NCI-H446 treated with DMSO at 0.1 percent for 48 hours (cell line): ENCODE data around the gene PIM3.

Source experiments
- DNase-seq: peaks from one replicate; lab custom pipeline; 2025; lab: John Stamatoyannopoulos, UW

PIM3 gene

GRCh38 chr22:49955581-49956417 is 4.8 kb upstream of the PIM3 start:
- DNase-seq, result no peak

- no peak for DNase-seq
Observed at GRCh38 chr22:49956418-49956770, 4.2 kb upstream of the PIM3 start.

DNA sequence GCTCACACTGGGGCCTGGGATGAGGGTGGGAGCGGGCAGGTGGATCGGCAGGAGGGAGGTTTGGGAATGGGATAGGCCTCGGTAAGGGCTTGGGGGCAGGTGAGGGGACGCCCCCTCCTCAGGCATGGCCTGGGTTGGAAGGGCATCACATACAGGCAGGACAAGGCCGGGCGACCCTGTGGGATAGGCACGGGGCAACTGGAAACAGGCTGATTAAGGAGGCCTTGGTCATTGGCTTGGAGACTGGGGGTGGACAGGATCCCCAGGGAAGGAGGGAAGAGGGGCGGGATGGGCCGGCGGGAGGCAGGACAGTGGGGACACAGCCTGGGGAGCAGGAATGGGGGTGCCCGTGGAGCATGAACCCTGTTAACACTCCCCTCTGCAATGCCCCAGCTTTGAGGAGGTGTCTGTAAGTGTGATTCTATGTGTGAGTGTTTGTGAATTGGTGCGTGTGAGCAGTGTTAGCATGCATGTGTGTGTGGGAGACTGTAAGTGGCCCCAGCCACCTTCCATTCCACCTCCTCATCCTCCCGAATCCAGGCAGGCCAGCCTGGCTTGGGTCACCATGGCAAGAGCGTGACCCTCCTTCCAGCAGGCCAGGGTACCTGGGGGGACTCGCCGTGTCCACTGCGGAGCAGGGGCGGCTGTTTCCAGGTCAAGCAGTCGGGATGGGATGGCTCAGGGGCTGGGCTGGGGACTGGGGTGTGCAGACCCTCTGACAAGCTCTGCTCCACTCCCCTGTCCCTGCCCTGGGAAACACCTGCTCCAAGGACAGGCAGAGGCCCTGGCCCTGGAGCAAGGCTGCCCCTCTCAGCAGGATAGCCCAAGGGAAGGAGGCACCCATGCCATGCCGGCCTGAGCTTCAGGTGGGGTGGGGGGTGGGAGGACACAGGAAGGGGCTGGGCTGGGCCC is 3.4 kb upstream of the PIM3 start:
- DNase-seq, result no peak

- no peak for DNase-seq
Observed at GRCh38 chr22:49957826-49958365, 2.7 kb upstream of the PIM3 start.

GRCh38 chr22:49958366-49958921 is 2.1 kb upstream of the PIM3 start:
- no peak for DNase-seq

- no peak for DNase-seq
Observed at GRCh38 chr22:49958931-49959781, 1.4 kb upstream of the PIM3 start.

- DNase-seq, result no peak
Observed at GRCh38 chr22:49959782-49960158, 802 bp upstream of the PIM3 start.

DNA sequence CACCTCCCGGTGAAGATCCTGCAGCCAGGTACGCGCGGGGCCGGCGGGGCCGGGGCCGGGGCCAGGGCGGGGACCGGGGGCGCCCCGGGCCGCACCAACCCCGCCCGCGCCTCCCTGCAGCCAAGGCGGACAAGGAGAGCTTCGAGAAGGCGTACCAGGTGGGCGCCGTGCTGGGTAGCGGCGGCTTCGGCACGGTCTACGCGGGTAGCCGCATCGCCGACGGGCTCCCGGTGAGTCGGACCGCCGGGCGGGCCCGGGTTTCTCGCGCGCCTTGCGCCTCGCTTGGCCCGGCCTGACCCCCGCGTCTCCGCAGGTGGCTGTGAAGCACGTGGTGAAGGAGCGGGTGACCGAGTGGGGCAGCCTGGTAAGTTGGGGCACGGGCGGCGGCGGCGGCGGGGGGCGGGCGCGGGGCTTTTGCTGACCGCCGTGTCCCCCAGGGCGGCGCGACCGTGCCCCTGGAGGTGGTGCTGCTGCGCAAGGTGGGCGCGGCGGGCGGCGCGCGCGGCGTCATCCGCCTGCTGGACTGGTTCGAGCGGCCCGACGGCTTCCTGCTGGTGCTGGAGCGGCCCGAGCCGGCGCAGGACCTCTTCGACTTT is 531 bp downstream of the PIM3 start:
- DNase-seq, result no peak

GRCh38 chr22:49961601-49962011 is 1.0 kb downstream of the PIM3 start:
- DNase-seq, result no peak

DNA sequence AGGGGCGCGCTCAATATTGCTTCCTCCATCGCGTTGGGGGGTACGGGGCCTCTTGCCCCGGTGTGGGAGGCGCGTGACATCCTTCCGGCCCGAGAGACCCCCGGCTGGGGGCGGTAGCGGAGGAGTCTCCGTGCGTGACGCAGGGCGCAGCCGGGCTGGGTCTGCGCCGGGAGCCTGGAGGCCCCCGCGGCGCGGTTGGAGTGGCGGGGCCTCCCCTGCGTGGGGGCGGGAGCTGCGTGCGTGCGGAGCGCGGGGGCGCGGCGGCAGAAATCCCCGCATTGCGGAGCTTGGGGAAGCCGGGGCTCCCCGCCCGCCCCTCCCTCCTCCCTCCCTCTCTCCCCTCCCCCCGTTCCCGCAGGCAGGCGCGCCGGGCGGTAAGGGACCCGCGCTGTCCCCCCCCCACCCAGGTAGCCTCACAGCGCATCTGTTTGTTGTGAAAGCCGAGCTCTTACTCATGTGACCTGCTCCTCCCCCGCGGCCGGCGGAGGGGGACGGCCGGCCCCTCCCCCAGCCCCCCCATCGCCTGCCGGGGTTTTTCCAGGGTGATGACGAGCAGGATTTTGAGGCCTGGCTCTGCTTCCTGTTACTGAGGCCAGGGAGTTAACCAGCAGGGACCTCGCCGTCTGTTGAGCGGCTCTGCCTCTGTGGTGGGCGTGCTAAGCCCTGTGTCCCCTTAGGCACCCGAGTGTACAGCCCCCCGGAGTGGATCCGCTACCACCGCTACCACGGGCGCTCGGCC is 1.6 kb downstream of the PIM3 start:
- no peak for DNase-seq

GRCh38 chr22:49962751-49963646 is 2.4 kb downstream of the PIM3 start:
- DNase-seq, result no peak

GRCh38 chr22:49963647-49964026 is 3.1 kb downstream of the PIM3 start:
- no peak for DNase-seq

- no peak for DNase-seq
Observed at GRCh38 chr22:49964136-49965090, 3.8 kb downstream of the PIM3 start.

- no peak for DNase-seq
Observed at GRCh38 chr22:49965091-49966040, 4.8 kb downstream of the PIM3 start.

DNA sequence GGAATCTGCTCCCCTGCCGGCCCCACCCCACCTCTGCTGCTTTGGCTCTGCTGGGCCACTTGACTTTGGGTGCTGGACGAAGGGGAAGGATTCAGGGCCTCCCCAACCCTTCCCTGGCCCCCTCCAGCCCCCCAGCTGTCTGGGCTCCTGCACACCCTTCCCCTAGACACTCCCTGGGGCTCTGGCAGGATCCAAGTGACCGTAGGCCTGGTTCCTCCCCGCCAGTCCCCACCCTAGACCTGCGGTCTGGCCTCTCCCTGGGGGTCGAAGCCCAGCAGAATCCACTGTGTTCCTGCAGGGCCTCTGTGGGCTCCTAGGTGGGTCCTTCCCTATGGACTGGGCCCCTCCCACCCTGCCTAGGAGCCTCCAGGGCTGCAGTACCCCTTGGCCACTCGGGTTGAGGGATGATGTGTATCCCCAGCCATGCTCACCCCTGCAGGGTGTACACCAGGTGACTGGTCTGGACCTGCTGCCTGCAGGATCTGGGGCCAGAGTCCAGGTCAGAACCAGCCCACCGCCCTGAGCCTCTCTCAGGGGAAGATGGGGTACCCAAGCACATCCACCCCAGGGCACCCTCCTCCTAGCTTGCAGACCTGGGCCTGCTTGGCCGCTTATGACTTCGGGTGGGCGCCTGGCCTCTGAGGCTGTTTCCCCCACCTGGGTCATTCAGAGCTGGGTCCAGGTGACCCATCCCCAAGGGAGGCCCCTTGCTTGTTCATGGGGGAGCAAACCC is 5.6 kb downstream of the PIM3 start:
- DNase-seq, result no peak
